ENCODE results near the gene PRDM8. TPM values are rescaled to one million over a fixed set of nuclear protein-coding genes. Genes with fewer than 3 reads are reported as not detected.
"Not testable (repeated sequence)": the region's sequence is repeated elsewhere in the genome, so short reads cannot be mapped to it uniquely, and the experiment has no call there.

PRDM8 gene
- total and polyA plus RNA-seq, 2 donors: 1.3 to 1.5 TPM

DNA sequence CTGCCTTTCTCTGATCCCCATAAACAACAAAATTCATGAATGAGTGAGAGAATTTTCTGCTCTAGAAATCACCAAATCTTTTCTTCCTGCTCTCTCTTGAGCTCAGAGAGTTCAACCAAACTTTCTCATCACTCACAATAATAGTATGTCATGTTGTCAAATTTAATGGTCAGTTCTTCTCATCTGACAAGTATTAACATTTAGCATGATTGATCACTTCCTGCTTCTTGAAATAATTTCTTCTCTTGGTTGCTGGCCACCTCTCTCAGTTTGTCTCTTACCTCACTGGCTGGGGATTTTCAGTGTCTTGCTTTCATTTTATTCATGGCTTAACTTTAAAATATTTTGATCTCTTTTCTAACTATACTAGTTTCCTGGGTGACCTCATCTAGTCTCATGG is 43.7 kb downstream of the PRDM8 start:
- no peak overlapping the region for H3K27ac ChIP-seq (ENCODE audit: low read depth in 1 of 2, low read length in 1 of 2)
- H3K9me3 ChIP-seq (ENCODE audit: control insufficient read depth in 2 of 2, insufficient read depth in 1 of 2, low read length in 1 of 2): peaks cover 0 to 5% of the 10 kb centered on the region in 2 donors
- no peak for DNase-seq (ENCODE audit: low read depth in 6 of 9, low spot score in 9 of 9)
- no peaks in the 10 kb centered on the region for H3K36me3 ChIP-seq (ENCODE audit: control insufficient read depth in 2 of 2, insufficient read depth in 2 of 2, low read length in 1 of 2)
- H3K4me3 ChIP-seq (ENCODE audit: low read length in 2 of 2): no peak overlapping the region
- H3K27me3 ChIP-seq (ENCODE audit: control insufficient read depth in 2 of 2, insufficient read depth in 1 of 2, low read length in 1 of 2): no peaks in the 10 kb centered on the region
- no peaks in the 10 kb centered on the region for H3K4me1 ChIP-seq (ENCODE audit: control insufficient read depth in 2 of 2, insufficient read depth in 2 of 2, low read length in 2 of 2)

DNA sequence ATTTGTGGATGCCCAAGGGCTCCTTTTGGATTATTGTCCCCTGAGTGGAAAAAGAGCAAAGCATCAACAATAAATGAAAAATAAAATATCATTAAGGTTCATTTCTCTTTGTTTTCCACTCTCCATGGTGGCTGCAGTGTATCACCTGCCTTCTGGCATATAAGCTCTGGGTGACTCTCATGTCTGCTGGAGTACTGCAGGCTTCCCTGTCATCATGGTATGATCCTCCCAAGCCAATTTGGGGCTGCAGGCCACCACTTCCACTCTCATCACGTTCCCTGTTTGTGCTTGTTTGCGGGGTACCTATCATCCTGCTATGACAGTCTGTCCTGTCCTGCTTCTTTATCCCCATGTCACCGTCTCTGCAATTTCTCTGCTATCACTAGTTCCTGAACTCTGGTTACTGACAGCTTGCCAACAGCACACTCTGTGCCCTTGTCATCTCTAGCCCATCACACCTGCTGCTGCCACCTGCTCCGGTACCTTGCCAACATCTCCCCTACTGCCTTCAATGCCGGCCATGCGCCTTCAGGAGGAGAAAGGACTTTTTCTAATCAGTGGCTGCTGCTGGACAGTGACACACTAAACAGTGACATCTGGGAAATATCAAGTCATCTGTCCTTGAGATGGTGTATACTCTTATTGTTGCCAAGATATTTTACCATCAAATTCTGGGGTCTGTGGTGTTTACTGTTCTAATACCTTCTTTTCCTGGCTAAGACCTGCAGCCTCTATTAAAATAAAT is 46.1 kb downstream of the PRDM8 start:
- H3K36me3 ChIP-seq (ENCODE audit: control insufficient read depth in 2 of 2, insufficient read depth in 2 of 2, low read length in 1 of 2): no peaks in the 10 kb centered on the region
- H3K9me3 ChIP-seq (ENCODE audit: control insufficient read depth in 2 of 2, insufficient read depth in 1 of 2, low read length in 1 of 2): peaks cover 0 to 5% of the 10 kb centered on the region in 2 donors
- no peak overlapping the region for H3K4me3 ChIP-seq (ENCODE audit: low read length in 2 of 2)
- H3K27ac ChIP-seq (ENCODE audit: low read depth in 1 of 2, low read length in 1 of 2): no peak overlapping the region
- no peaks in the 10 kb centered on the region for H3K27me3 ChIP-seq (ENCODE audit: control insufficient read depth in 2 of 2, insufficient read depth in 1 of 2, low read length in 1 of 2)
- H3K4me1 ChIP-seq (ENCODE audit: control insufficient read depth in 2 of 2, insufficient read depth in 2 of 2, low read length in 2 of 2): no peaks in the 10 kb centered on the region
- WGBS: 87% methylated on average over 6 of the region's 6 CpGs
- DNase-seq (ENCODE audit: low read depth in 6 of 9, low spot score in 9 of 9): no peak

DNA sequence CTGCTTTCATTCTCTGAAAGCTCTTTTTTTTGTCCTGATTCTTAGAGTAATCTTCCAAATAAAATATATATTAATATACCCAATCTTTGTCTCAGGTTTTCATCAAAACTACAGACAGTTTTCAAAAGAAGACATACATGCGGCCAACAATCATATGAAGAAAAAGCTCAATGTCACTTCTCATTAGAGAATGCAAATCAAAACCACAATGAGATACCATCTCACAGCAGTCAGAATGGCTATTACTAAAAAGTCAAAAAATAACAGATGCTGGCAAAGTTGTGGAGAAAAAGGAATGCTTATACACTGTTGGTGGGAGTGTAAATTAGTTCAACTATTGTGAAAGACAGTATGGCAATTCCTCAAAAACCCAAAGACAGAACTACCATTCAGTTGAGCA is 50.2 kb downstream of the PRDM8 start:
- not testable (repeated sequence) for DNase-seq (ENCODE audit: low read depth in 6 of 9, low spot score in 9 of 9); H3K9me3 ChIP-seq (ENCODE audit: control insufficient read depth in 2 of 2, insufficient read depth in 1 of 2, low read length in 1 of 2); H3K27me3 ChIP-seq (ENCODE audit: control insufficient read depth in 2 of 2, insufficient read depth in 1 of 2, low read length in 1 of 2); H3K4me1 ChIP-seq (ENCODE audit: control insufficient read depth in 2 of 2, insufficient read depth in 2 of 2, low read length in 2 of 2); H3K4me3 ChIP-seq (ENCODE audit: low read length in 2 of 2); H3K36me3 ChIP-seq (ENCODE audit: control insufficient read depth in 2 of 2, insufficient read depth in 2 of 2, low read length in 1 of 2); H3K27ac ChIP-seq (ENCODE audit: low read depth in 1 of 2, low read length in 1 of 2)
- WGBS: 94% methylated on average over 1 of the region's 1 CpG

DNA sequence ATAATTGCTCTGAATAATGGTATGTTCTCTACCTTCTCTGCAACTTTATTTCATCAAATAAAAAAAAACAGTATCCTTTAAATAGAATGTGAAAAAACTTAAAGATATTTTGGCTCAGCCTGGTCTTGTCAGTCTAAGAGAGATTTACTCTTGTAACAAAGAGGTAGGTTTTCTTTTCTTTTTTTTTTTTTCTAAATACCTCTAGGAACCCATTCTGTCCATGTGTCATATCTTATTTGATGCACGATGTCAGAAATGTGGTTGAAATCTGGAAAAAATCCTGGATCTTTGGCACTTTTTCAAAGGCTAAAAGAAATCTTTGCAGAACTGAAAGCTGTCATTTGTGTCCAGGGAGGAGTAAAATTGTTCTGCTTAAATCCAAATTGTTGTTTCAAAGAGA is 51.8 kb downstream of the PRDM8 start:
- DNase-seq (ENCODE audit: low read depth in 6 of 9, low spot score in 9 of 9): no peak
- WGBS: 90% methylated on average over 1 of the region's 1 CpG
- H3K4me1 ChIP-seq (ENCODE audit: control insufficient read depth in 2 of 2, insufficient read depth in 2 of 2, low read length in 2 of 2): no peaks in the 10 kb centered on the region

DNA sequence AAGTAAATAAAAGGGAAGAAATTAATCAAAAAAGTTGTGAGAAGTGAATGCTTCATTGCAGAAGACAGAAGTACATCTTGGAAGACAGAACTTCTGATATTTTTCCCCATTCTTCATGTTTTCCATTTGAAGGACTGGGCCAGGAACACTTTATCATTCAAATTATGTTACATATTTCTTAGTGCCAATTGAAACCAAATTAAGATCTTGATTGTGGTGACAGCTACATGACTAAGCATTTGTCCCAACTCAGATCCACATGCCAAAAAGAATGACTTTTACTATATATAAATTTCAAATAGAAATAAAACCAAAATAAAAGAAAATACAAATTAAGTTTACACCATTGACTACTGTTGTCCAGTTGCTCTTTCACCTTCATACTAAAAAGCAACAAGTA is 55.1 kb downstream of the PRDM8 start:
- DNase-seq (ENCODE audit: low read depth in 6 of 9, low spot score in 9 of 9): no peak
- Histone ChIP-seq H3K27ac (ENCODE audit: low read depth in 1 of 2, low read length in 1 of 2) (no peak overlapping the region), H3K4me3 (ENCODE audit: low read length in 2 of 2) (no peak overlapping the region), H3K36me3 (ENCODE audit: control insufficient read depth in 2 of 2, insufficient read depth in 2 of 2, low read length in 1 of 2) (no peaks in the 10 kb centered on the region), H3K4me1 (ENCODE audit: control insufficient read depth in 2 of 2, insufficient read depth in 2 of 2, low read length in 2 of 2) (no peaks in the 10 kb centered on the region), H3K9me3 (ENCODE audit: control insufficient read depth in 2 of 2, insufficient read depth in 1 of 2, low read length in 1 of 2) (no peaks in the 10 kb centered on the region), H3K27me3 (ENCODE audit: control insufficient read depth in 2 of 2, insufficient read depth in 1 of 2, low read length in 1 of 2) (peaks cover 0 to 7% of the 10 kb centered on the region in 2 donors)

More for the DNA sequence above, 51.8 kb downstream of the PRDM8 start:
- H3K27ac ChIP-seq (ENCODE audit: low read depth in 1 of 2, low read length in 1 of 2): no peak overlapping the region
- H3K9me3 ChIP-seq (ENCODE audit: control insufficient read depth in 2 of 2, insufficient read depth in 1 of 2, low read length in 1 of 2): no peaks in the 10 kb centered on the region
- H3K36me3 ChIP-seq (ENCODE audit: control insufficient read depth in 2 of 2, insufficient read depth in 2 of 2, low read length in 1 of 2): no peaks in the 10 kb centered on the region
- H3K4me3 ChIP-seq (ENCODE audit: low read length in 2 of 2): no peak overlapping the region
- H3K27me3 ChIP-seq (ENCODE audit: control insufficient read depth in 2 of 2, insufficient read depth in 1 of 2, low read length in 1 of 2): no peaks in the 10 kb centered on the region

DNA sequence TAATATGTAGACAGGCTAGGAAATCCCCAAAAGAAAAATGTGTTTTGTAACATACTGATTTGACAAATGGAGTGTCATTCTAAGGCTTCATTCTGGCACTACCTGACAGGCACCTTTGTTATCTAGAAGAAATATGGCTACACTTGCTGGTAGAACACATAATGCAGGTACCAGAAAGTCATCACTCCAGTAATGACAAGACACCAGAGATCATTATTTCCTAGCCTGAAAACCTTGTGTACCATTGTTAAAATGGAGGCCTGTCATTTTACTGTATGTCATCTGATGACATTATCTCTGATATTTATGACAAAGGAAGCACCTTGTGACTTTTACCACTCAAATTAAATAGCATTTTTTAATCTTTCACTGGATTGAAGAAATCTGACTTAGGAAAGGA is 55.6 kb downstream of the PRDM8 start:
- Histone ChIP-seq H3K27me3 (ENCODE audit: control insufficient read depth in 2 of 2, insufficient read depth in 1 of 2, low read length in 1 of 2) (peaks cover 0 to 11% of the 10 kb centered on the region in 2 donors), H3K4me1 (ENCODE audit: control insufficient read depth in 2 of 2, insufficient read depth in 2 of 2, low read length in 2 of 2) (no peaks in the 10 kb centered on the region), H3K27ac (ENCODE audit: low read depth in 1 of 2, low read length in 1 of 2) (no peak overlapping the region), H3K9me3 (ENCODE audit: control insufficient read depth in 2 of 2, insufficient read depth in 1 of 2, low read length in 1 of 2) (no peaks in the 10 kb centered on the region), H3K4me3 (ENCODE audit: low read length in 2 of 2) (no peak overlapping the region), H3K36me3 (ENCODE audit: control insufficient read depth in 2 of 2, insufficient read depth in 2 of 2, low read length in 1 of 2) (no peaks in the 10 kb centered on the region)
- DNase-seq (ENCODE audit: low read depth in 6 of 9, low spot score in 9 of 9): no peak

DNA sequence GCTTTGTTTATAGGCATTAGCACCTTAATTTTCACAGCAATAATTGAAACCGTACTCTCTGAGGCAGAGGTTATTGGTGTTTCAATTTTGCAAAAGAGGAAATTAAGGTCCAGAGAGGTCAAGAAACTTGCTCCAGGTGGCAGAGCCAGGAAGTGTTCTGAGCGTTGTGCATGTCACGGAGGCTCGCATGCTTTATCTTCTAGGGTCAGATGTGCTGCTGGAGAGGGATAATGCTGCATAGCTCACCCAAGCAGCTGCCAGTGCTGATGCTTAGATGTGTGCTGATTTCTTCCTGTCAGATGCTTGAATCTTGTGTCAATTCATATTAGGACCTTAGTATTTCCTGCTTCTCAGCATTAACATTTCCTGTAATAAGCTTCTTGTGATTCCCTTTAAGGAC is 56.2 kb downstream of the PRDM8 start:
- H3K36me3 ChIP-seq (ENCODE audit: control insufficient read depth in 2 of 2, insufficient read depth in 2 of 2, low read length in 1 of 2): no peaks in the 10 kb centered on the region
- H3K27ac ChIP-seq (ENCODE audit: low read depth in 1 of 2, low read length in 1 of 2): no peak overlapping the region
- no peak overlapping the region for H3K4me3 ChIP-seq (ENCODE audit: low read length in 2 of 2)
- DNase-seq (ENCODE audit: low read depth in 6 of 9, low spot score in 9 of 9): no peak
- 78% methylated on average over 4 of the region's 4 CpGs for WGBS
- no peaks in the 10 kb centered on the region for H3K9me3 ChIP-seq (ENCODE audit: control insufficient read depth in 2 of 2, insufficient read depth in 1 of 2, low read length in 1 of 2)
- H3K4me1 ChIP-seq (ENCODE audit: control insufficient read depth in 2 of 2, insufficient read depth in 2 of 2, low read length in 2 of 2): no peaks in the 10 kb centered on the region
- peaks cover 0 to 14% of the 10 kb centered on the region in 2 donors for H3K27me3 ChIP-seq (ENCODE audit: control insufficient read depth in 2 of 2, insufficient read depth in 1 of 2, low read length in 1 of 2)

Other genes with a start within 250 kb of the PRDM8 start
- gene ANTXR2, start 124.3 kb upstream of the PRDM8 start, total RNA-seq: 13.4 TPM
- 5.7 TPM for gene ANTXR2, start 124.3 kb upstream of the PRDM8 start, polyA plus RNA-seq
- gene FGF5, start 69.2 kb downstream of the PRDM8 start, total RNA-seq: under 0.01 TPM
- gene FGF5, start 69.2 kb downstream of the PRDM8 start, polyA plus RNA-seq: 0.02 TPM
- 1.0 TPM for gene CFAP299, start 138.2 kb downstream of the PRDM8 start, total RNA-seq
- gene CFAP299, start 138.2 kb downstream of the PRDM8 start, polyA plus RNA-seq: 0.18 TPM